ENCODE measurements around the gene SLC4A7. TPM values are rescaled to one million over a fixed set of nuclear protein-coding genes. Genes with fewer than 3 reads are reported as not detected.

The SLC4A7 gene
- total and polyA plus RNA-seq, 2 experiments from 2014 or later = 25.5 to 73.4 TPM

DNA sequence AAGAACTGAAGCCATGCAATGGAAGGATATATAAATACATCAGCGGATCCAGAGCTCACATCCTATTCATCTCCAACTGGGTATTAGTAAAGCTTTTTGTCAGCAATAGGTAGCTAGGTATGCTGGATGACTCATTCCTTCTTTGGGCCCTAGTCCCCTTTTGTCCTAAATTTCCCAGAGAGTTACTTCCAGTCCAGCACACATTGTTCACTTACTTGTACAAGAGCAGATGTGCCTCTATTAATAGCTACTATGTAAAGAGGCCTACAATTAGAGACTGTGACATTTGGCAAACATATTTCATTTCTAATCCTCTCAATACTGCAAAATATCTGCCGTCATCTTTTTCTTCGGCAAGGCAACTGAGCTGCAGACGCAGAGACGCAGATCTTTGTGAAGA lies 1.7 kb upstream of the SLC4A7 start:
- no peaks in the 10 kb centered on the region for H3K9me2 ChIP-seq (ENCODE audit: insufficient read depth)
- TF ChIP-seq EZH2 (IDR thresholded peaks at IDR 0.05; ENCODE audit: insufficient read depth, poor library complexity, severe bottlenecking) (no peak), EZH2phosphoT487 (IDR thresholded peaks at IDR 0.05; ENCODE audit: insufficient read depth, low read depth) (no peak)
- in situ Hi-C loops (cut with MboI) = loop anchor here (25.0 kb wide), 1 partner anchor 176 kb away; no protein-coding TSS in a partner anchor
- no peak overlapping the region for H2AFZ ChIP-seq
- no peaks in the 10 kb centered on the region for H3K9me3 ChIP-seq (ENCODE audit: low read depth)
- WGBS, 2 experiments (ENCODE audit: low coverage in 1 of 2, low lambda C conversion rate in 2 of 2, missing lambda C conversion rate in 2 of 2) = 70% methylated on average over 5 of the region's 5 CpGs
- no peaks in the 10 kb centered on the region for H4K20me1 ChIP-seq (ENCODE audit: insufficient read depth)
- no peak for DNase-seq
- H3K79me2 ChIP-seq (ENCODE audit: insufficient read depth) = peaks cover 28% of the 10 kb centered on the region
- no peak overlapping the region for H3K4me2 ChIP-seq (ENCODE audit: unreplicated experiment)
- 0 out of 2 replicates have a peak, but pooled peaks cover 6% of the 10 kb centered on the region for H3K36me3 ChIP-seq (ENCODE audit: low read depth)
- no peak overlapping the region for H3K4me3 ChIP-seq
- H3K27me3 ChIP-seq (replicated peaks; ENCODE audit: insufficient read depth) = no peaks in the 10 kb centered on the region
- H3K9ac ChIP-seq = no peak overlapping the region
- H3F3A ChIP-seq (ENCODE audit: insufficient read depth) = peaks cover 22% of the 10 kb centered on the region
- no peak overlapping the region for H3K27ac ChIP-seq
- peaks cover 18% of the 10 kb centered on the region for H3K4me1 ChIP-seq (ENCODE audit: insufficient read depth)

DNA sequence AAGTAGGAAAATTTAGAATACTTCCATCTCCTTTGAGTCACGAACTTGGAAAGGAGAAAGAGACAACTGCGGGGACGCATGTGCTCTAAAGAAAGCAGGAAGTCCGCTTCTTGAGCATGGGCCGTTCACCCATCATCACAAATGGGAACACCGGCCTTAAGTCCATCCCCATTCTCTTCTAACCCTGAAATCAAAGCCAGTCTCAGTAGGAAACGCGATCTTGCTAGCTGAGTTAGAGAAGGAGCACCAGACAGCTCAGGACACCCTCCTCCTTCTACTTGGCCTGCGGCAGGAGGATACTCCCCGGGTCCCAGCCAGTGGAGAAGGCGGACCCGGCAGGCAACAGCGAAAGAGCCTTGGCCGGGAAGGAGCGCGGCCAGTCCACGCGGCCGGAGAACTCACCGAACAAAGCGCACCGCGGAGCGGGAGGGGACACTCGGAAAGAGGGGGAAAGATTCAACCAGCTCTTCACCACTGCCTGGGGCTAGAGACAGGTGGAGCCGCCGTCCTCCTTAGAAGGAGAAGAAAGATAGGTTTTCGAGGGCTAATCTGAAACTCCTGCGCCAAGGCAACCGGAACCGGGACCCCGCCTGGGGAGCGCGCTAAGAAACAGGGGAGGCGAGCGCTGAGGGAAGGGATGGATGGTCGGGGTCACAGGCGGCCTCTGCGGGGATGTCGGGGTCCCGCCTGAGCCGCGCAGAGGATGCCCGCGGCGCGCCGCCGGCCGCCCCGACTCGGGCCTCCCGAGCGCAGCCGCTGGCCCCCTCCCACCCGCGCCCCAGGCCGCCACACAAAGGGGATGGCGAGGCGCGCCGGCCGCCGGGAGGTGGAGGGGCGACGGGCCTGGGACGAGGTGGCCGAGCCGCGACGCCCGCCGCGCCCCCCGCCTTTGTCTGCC lies 818 bp downstream of the SLC4A7 start:
- Histone ChIP-seq H2AFZ (peak overlapping the region; percentile 65), H3K4me1 (ENCODE audit: insufficient read depth) (peaks cover 37% of the 10 kb centered on the region), H3K9me2 (ENCODE audit: insufficient read depth) (no peaks in the 10 kb centered on the region), H3K4me2 (ENCODE audit: unreplicated experiment) (peak overlapping the region; percentile 96), H3K9ac (peak overlapping the region; percentile 89), H3K4me3 (peak overlapping the region; percentile 94), H3K27ac (peak overlapping the region; percentile 73), H3K79me2 (ENCODE audit: insufficient read depth) (peaks cover 53% of the 10 kb centered on the region), H3F3A (ENCODE audit: insufficient read depth) (peaks cover 34% of the 10 kb centered on the region), H3K9me3 (ENCODE audit: low read depth) (no peaks in the 10 kb centered on the region), H3K36me3 (ENCODE audit: low read depth) (0 out of 2 replicates have a peak, but pooled peaks cover 6% of the 10 kb centered on the region), H4K20me1 (ENCODE audit: insufficient read depth) (no peaks in the 10 kb centered on the region; the same call in 1 of the 2 replicates), H3K27me3 (replicated peaks; ENCODE audit: insufficient read depth) (no peaks in the 10 kb centered on the region)
- TF ChIP-seq EZH2 (IDR thresholded peaks at IDR 0.05; ENCODE audit: insufficient read depth, poor library complexity, severe bottlenecking) (no peak), EZH2phosphoT487 (IDR thresholded peaks at IDR 0.05; ENCODE audit: insufficient read depth, low read depth) (no peak)
- 1% methylated on average over 41 to 43 of the region's 75 CpGs for WGBS, 2 experiments (ENCODE audit: low coverage in 1 of 2, low lambda C conversion rate in 2 of 2, missing lambda C conversion rate in 2 of 2)
- in situ Hi-C loops (cut with MboI) = loop anchor here (25.0 kb wide), 1 partner anchor 179 kb away; no protein-coding TSS in a partner anchor
- peak; percentile 84 for DNase-seq

- peaks cover 20% of the 10 kb centered on the region for H3K36me3 ChIP-seq (ENCODE audit: low read depth)
- peak overlapping the region; percentile 96 for H3K4me2 ChIP-seq (ENCODE audit: unreplicated experiment)
- TF ChIP-seq EZH2 (IDR thresholded peaks at IDR 0.05; ENCODE audit: insufficient read depth, poor library complexity, severe bottlenecking) (no peak), EZH2phosphoT487 (IDR thresholded peaks at IDR 0.05; ENCODE audit: insufficient read depth, low read depth) (no peak)
- in situ Hi-C loops (cut with MboI) = loop anchor here (25.0 kb wide), 1 partner anchor 182 kb away; no protein-coding TSS in a partner anchor
- no peak overlapping the region for H2AFZ ChIP-seq
- no peaks in the 10 kb centered on the region; the same call in 1 of the 2 replicates for H4K20me1 ChIP-seq (ENCODE audit: insufficient read depth)
- peaks cover 54% of the 10 kb centered on the region for H3F3A ChIP-seq (ENCODE audit: insufficient read depth)
- no peaks in the 10 kb centered on the region for H3K27me3 ChIP-seq (replicated peaks; ENCODE audit: insufficient read depth)
- peak overlapping the region; percentile 94 for H3K4me3 ChIP-seq
- no peaks in the 10 kb centered on the region for H3K9me3 ChIP-seq (ENCODE audit: low read depth)
- no peak overlapping the region for H3K27ac ChIP-seq
- H3K9ac ChIP-seq = 0 out of 2 replicates have a peak overlapping the region, but pooled peaks have one; percentile 10
- DNase-seq = no peak
- peaks cover 37% of the 10 kb centered on the region for H3K4me1 ChIP-seq (ENCODE audit: insufficient read depth)
- peaks cover 86% of the 10 kb centered on the region for H3K79me2 ChIP-seq (ENCODE audit: insufficient read depth)
- H3K9me2 ChIP-seq (ENCODE audit: insufficient read depth) = no peaks in the 10 kb centered on the region
- WGBS, 2 experiments (ENCODE audit: low coverage in 1 of 2, low lambda C conversion rate in 2 of 2, missing lambda C conversion rate in 2 of 2) = 96 to 99% methylated on average over 2 of the region's 2 CpGs
Observed at GRCh38 chr3:27479806-27480543, 4.2 kb downstream of the SLC4A7 start.

- Histone ChIP-seq H3K36me3 (ENCODE audit: low read depth) (peaks cover 25% of the 10 kb centered on the region), H3K4me2 (ENCODE audit: unreplicated experiment) (peak overlapping the region; percentile 59), H3K9me2 (ENCODE audit: insufficient read depth) (no peaks in the 10 kb centered on the region), H3K79me2 (ENCODE audit: insufficient read depth) (peaks cover 100% of the 10 kb centered on the region), H3F3A (ENCODE audit: insufficient read depth) (peaks cover 63% of the 10 kb centered on the region), H4K20me1 (ENCODE audit: insufficient read depth) (0 out of 2 replicates have a peak, but pooled peaks cover 8% of the 10 kb centered on the region), H3K9ac (peak overlapping the region; percentile 36), H3K4me1 (ENCODE audit: insufficient read depth) (peaks cover 30% of the 10 kb centered on the region), H3K27ac (peak overlapping the region; percentile 53), H3K27me3 (replicated peaks; ENCODE audit: insufficient read depth) (no peaks in the 10 kb centered on the region), H3K9me3 (ENCODE audit: low read depth) (no peaks in the 10 kb centered on the region), H3K4me3 (peak overlapping the region; percentile 8; the same call in 1 of the 2 replicates), H2AFZ (0 out of 2 replicates have a peak overlapping the region, but pooled peaks have one; percentile 7)
- in situ Hi-C loops (cut with MboI) = no loop called here
- WGBS, 2 experiments (ENCODE audit: low coverage in 1 of 2, low lambda C conversion rate in 2 of 2, missing lambda C conversion rate in 2 of 2) = 45 to 49% methylated on average over 6 of the region's 6 CpGs
- TF ChIP-seq EZH2 (IDR thresholded peaks at IDR 0.05; ENCODE audit: insufficient read depth, poor library complexity, severe bottlenecking) (no peak), EZH2phosphoT487 (IDR thresholded peaks at IDR 0.05; ENCODE audit: insufficient read depth, low read depth) (no peak)
- no peak for DNase-seq
Observed at GRCh38 chr3:27471923-27472550, 12.1 kb downstream of the SLC4A7 start.
